ENCODE data around the gene COLEC11. TPM values are rescaled to one million over a fixed set of nuclear protein-coding genes. Genes with fewer than 3 reads are reported as not detected.

The COLEC11 gene
- total RNA-seq, 1 donor from 2014 or later: 1.1 TPM

- ATAC-seq (no peak), DNase-seq (ENCODE audit: low spot score) (no peak)
- intact Hi-C loops (cut with DNase I): no loop called here
Measured at GRCh38 chr2:3581367-3582262, 13.3 kb upstream of the COLEC11 start.

- no peak for DNase-seq (ENCODE audit: low spot score)
- intact Hi-C loops (cut with DNase I): no loop called here
- ATAC-seq: no peak
Measured at GRCh38 chr2:3584076-3584475, 10.8 kb upstream of the COLEC11 start.

GRCh38 chr2:3584608-3585260, 10.2 kb upstream of the COLEC11 start:
- intact Hi-C loops (cut with DNase I): no loop called here
- no peak for ATAC-seq
- no peak for DNase-seq (ENCODE audit: low spot score)

GRCh38 chr2:3585261-3586109, 9.4 kb upstream of the COLEC11 start:
- intact Hi-C loops (cut with DNase I): no loop called here
- ATAC-seq (peak; percentile 91), DNase-seq (ENCODE audit: low spot score) (no peak)

GRCh38 chr2:3586220-3586619, 8.7 kb upstream of the COLEC11 start:
- no peak for DNase-seq (ENCODE audit: low spot score)
- intact Hi-C loops (cut with DNase I): no loop called here
- ATAC-seq: no peak

GRCh38 chr2:3587021-3587420, 7.9 kb upstream of the COLEC11 start:
- DNase-seq (ENCODE audit: low spot score): no peak
- no peak for ATAC-seq
- intact Hi-C loops (cut with DNase I): no loop called here

GRCh38 chr2:3587432-3587831, 7.5 kb upstream of the COLEC11 start:
- no peak for ATAC-seq
- DNase-seq (ENCODE audit: low spot score): no peak
- intact Hi-C loops (cut with DNase I): no loop called here

GRCh38 chr2:3588084-3588483, 6.8 kb upstream of the COLEC11 start:
- ATAC-seq: no peak
- DNase-seq (ENCODE audit: low spot score): no peak
- intact Hi-C loops (cut with DNase I): no loop called here

GRCh38 chr2:3589086-3589485, 5.8 kb upstream of the COLEC11 start:
- intact Hi-C loops (cut with DNase I): no loop called here
- no peak for ATAC-seq
- DNase-seq (ENCODE audit: low spot score): no peak

- DNase-seq (ENCODE audit: low spot score): no peak
- peak; percentile 9 for ATAC-seq
- intact Hi-C loops (cut with DNase I): loop anchor here (5.0 kb wide), 1 partner anchor 1348 kb away; no protein-coding TSS in a partner anchor
Measured at GRCh38 chr2:3595404-3595803, 492 bp downstream of the COLEC11 start.

- ATAC-seq (no peak), DNase-seq (ENCODE audit: low spot score) (no peak)
- intact Hi-C loops (cut with DNase I): loop anchor here (5.0 kb wide), 1 partner anchor 1349 kb away; no protein-coding TSS in a partner anchor
Measured at GRCh38 chr2:3595985-3596384, 1.1 kb downstream of the COLEC11 start.

- intact Hi-C loops (cut with DNase I): loop anchor here (5.0 kb wide), 1 partner anchor 1350 kb away; no protein-coding TSS in a partner anchor
- ATAC-seq (peak; percentile 10), DNase-seq (ENCODE audit: low spot score) (no peak)
Measured at GRCh38 chr2:3596901-3597417, 2.0 kb downstream of the COLEC11 start.

GRCh38 chr2:3597567-3597966, 2.7 kb downstream of the COLEC11 start:
- intact Hi-C loops (cut with DNase I): loop anchor here (5.0 kb wide), 1 partner anchor 1350 kb away; no protein-coding TSS in a partner anchor
- ATAC-seq: no peak
- DNase-seq (ENCODE audit: low spot score): no peak

- DNase-seq (ENCODE audit: low spot score): no peak
- intact Hi-C loops (cut with DNase I): loop anchor here (5.0 kb wide), 1 partner anchor 1351 kb away; no protein-coding TSS in a partner anchor
- ATAC-seq: no peak
Measured at GRCh38 chr2:3598197-3598910, 3.4 kb downstream of the COLEC11 start.

GRCh38 chr2:3598912-3599854, 4.3 kb downstream of the COLEC11 start:
- intact Hi-C loops (cut with DNase I): loop anchor here (5.0 kb wide), 1 partner anchor 1352 kb away; no protein-coding TSS in a partner anchor
- DNase-seq (ENCODE audit: low spot score) (no peak), ATAC-seq (no peak)

GRCh38 chr2:3600256-3600855, 5.4 kb downstream of the COLEC11 start:
- intact Hi-C loops (cut with DNase I): no loop called here
- ATAC-seq (no peak), DNase-seq (ENCODE audit: low spot score) (no peak)

Measured in sciatic nerve (tissue), 2 donors.